Peyer's patch (tissue), 4 donors: Measurements from ENCODE around the gene ERC1.
"Not testable (repeated sequence)": the region's sequence is repeated elsewhere in the genome, so short reads cannot be mapped to it uniquely, and the experiment has no call there.

Source experiments
- CTCF ChIP-seq, 6 experiments: fragments of 450-650 bp in 4 of 6; fragments of 200-600 bp in 2 of 6; sonication (generic) in 1 of 6; IDR thresholded peaks; one replicate each; pipeline ENCODE4 v1.5.1; 2017 to 2019; ENCODE audit warnings: antibody characterized with exemption in 6 of 6, mild to moderate bottlenecking in 3 of 6, moderate library complexity in 1 of 6
- POLR2A ChIP-seq, 2 donors: fragments of 450-650 bp; IDR thresholded peaks; one replicate each; pipeline ENCODE4 v1.5.1; 2017; ENCODE audit warnings: antibody characterized with exemption in 2 of 2, mild to moderate bottlenecking in 2 of 2, moderate library complexity in 2 of 2

GRCh38 chr12:1255125-1255524 lies 264.1 kb downstream of the ERC1 start:
- TF ChIP-seq CTCF, POLR2A (IDR thresholded peaks at IDR 0.05): not testable (repeated sequence)
